ENCODE data around the gene POU2AF1.

POU2AF1 gene

DNA sequence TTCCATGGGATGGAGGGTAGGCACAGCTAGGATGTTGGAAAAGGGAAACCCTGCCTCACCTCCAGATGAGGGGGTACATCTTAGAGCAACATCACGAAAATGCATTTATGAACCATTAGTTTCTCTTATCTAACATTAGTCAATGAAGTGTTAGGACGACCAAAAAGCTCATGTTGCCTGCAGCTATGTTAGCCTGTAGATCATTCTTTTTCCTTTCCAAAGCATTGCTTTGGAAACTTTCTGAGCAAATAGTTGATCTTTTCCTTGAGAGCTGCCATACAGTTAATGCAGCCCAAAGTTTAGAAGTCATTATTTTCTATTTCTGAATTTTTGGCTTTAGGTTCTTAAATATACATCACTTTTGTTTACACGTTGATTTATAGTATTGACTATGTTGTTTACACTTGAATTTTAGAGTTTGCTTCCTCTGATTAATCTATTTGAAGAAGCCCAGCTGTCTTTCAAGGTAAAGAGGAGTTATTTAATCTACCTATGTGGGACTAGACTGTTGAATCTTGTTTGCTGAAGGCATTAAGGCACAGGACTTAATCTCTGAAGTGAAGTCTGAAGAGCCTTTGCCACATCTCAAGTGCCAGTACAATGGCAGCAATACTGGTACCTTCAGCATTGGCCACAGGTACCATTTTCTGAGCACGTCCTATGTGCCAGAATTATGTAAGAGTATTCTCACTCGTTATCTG lies 69.7 kb downstream of the POU2AF1 start:
- DNase-seq = no peak
- in situ Hi-C loops (cut with HindIII; ENCODE audit: low pct_ligation_motif_present, low pct_unique_long_range_greater_than_20kb, low sequenced_read_pairs) = no loop called here

DNA sequence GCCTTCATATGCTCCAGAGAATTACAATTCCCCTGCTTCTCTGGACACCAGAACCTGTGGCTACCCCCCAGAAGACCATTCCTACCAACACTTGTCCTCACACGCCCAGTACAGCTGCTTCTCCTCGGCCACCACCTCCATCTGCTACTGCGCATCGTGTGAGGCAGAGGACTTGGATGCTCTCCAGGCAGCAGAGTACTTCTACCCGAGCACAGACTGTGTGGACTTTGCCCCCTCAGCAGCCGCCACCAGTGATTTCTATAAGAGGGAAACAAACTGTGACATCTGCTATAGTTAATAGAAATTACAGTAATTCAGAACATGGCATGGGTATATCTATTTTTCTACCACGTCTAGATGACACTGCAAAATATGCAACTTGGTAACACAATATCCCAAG lies 70.9 kb downstream of the POU2AF1 start:
- in situ Hi-C loops (cut with HindIII; ENCODE audit: low pct_ligation_motif_present, low pct_unique_long_range_greater_than_20kb, low sequenced_read_pairs) = no loop called here
- peak; percentile 4 for DNase-seq

DNA sequence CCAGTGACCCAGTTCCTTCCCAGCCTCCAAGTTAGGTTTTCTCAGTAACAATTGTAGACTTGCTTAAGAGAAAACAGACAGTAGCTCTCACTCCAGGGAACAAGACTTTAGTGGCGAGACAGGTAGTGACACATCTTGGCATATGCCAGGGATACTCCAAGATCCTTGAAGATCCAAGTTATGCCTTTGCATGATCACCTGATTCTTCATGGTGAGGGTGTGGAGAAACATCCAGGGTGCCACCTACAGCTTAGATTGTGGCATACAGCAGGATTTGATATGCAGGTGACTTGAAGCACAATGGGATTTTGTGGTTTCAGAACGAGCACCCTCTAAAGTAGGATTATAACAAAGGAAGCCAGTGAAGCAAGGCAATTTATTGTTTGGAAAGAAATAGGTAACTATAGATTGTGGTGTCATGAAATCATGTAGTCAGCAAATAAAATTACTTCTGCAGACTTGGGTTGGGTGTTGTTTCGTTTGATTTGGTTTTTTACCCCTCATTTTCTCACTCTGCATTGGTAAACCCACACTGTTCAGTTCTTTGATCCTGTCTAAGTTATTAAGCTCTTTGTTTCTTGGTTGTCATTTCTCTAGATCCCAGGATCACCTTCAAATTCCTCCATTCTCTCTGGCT lies 71.5 kb downstream of the POU2AF1 start:
- in situ Hi-C loops (cut with HindIII; ENCODE audit: low pct_ligation_motif_present, low pct_unique_long_range_greater_than_20kb, low sequenced_read_pairs) = no loop called here

DNA sequence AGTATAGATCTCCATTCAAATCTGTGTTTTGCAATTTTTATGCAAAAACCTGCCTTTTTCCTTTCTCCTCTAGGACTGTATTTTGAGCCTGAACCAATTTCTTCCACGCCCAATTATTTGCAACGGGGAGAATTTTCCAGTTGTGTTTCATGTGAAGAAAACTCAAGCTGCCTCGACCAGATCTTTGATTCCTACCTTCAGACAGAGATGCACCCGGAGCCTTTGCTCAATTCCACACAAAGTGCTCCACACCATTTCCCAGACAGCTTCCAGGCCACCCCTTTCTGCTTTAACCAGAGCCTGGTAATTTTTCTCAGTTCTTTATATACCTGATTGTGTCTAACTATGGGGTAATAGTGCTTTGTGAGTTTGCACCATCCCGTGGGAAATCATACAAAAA lies 72.8 kb downstream of the POU2AF1 start:
- in situ Hi-C loops (cut with HindIII; ENCODE audit: low pct_ligation_motif_present, low pct_unique_long_range_greater_than_20kb, low sequenced_read_pairs) = no loop called here

More for the DNA sequence above, 71.5 kb downstream of the POU2AF1 start:
- DNase-seq = no peak

DNA sequence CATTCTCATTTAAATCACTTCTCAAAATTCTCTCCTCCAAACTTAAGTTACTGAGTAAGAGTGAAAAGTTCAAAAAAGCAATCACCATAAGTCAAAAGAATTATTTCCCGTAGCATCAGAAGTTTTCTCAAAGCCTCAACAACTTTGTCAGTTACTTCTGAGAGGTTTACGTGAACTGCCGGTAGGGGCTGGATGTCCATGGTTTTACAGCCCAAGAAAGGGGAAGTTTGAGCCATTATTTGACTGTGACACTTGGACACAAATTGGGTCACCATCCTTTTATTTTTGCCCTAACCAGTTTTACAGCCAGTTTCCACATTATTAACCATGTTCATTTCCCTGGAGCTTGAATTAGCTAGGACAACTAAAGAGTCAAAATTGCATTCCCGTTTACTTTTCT lies 73.2 kb downstream of the POU2AF1 start:
- in situ Hi-C loops (cut with HindIII; ENCODE audit: low pct_ligation_motif_present, low pct_unique_long_range_greater_than_20kb, low sequenced_read_pairs) = no loop called here
- no peak for DNase-seq

More for the DNA sequence above, 72.8 kb downstream of the POU2AF1 start:
- no peak for DNase-seq

DNA sequence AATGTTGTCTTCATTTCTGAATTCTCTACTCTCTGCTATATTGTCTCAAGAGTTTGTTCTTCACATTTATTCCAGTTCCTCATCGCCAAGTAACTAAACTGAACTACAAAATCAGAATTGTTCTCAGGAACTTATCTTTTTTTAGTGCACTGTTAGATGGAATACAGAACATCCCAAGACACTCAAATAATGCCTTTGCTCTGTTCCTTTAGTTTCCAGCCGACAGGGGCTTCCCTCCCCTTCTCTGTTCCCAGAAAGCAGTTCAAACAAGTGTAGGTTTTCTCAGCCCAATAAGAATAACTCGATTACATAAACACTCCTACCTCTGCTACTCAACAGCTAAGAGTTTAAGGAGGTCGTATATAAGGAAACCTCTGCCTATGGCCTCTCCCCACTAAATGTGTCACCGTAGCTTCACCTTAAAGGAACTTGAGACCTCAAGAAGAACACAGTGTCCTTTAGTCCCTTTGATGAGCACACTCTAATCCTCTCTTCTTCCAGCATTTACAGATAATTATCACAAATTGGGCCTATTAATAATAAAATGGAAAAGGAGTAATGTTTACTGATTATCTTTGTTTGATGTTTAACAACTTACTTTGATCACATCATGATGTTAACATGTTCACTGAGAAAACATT lies 73.8 kb downstream of the POU2AF1 start:
- in situ Hi-C loops (cut with HindIII; ENCODE audit: low pct_ligation_motif_present, low pct_unique_long_range_greater_than_20kb, low sequenced_read_pairs) = no loop called here
- no peak for DNase-seq

DNA sequence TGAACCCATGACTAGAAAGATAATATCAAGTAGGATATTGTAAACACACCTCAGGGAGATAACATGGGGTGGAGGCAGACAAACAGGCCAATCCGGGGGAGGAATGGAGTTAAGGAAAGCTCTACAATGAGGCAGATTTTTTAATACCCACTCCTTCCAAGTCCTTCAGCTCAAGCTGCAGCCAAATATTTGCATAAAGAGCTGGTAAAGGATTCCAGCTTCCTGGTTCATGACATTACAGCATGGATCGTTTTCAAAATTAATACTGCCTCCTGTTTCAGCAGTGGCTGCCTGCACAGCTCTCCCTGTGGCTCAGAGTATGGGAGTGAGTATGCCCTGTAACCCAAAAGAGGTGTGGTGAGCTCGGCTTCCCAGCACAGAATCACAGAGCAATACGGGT lies 75.6 kb downstream of the POU2AF1 start:
- DNase-seq = no peak
- in situ Hi-C loops (cut with HindIII; ENCODE audit: low pct_ligation_motif_present, low pct_unique_long_range_greater_than_20kb, low sequenced_read_pairs) = no loop called here

DNA sequence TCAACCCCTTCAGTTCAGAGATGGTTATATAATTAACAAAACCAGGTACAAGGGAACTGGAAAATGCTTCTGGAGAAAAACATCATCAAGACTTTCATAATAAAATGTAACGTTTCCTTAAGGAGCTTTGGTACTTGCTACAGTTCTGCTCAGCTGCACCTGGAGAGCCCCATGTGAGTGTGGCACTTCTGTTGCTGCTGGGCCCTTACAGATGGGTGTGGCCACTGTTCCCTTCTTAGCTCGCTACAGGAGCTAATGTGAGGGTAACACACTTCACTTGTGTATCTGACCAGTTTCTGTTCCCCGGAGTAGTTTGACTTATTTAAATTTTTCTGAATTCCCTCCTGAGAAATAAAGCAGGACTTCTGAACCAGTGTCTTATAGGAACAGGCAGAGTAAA lies 76.8 kb downstream of the POU2AF1 start:
- in situ Hi-C loops (cut with HindIII; ENCODE audit: low pct_ligation_motif_present, low pct_unique_long_range_greater_than_20kb, low sequenced_read_pairs) = no loop called here
- no peak for DNase-seq

All from ACHN (cell line).